HS-27A (cell line): ENCODE measurements around the gene CAB39.

ENCODE experiments used
- DNase-seq: peaks from one replicate; pipeline ENCODE4 v3.0.0-alpha.2; 2012; ENCODE audit warnings: low read depth, missing footprints

The CAB39 gene

DNA sequence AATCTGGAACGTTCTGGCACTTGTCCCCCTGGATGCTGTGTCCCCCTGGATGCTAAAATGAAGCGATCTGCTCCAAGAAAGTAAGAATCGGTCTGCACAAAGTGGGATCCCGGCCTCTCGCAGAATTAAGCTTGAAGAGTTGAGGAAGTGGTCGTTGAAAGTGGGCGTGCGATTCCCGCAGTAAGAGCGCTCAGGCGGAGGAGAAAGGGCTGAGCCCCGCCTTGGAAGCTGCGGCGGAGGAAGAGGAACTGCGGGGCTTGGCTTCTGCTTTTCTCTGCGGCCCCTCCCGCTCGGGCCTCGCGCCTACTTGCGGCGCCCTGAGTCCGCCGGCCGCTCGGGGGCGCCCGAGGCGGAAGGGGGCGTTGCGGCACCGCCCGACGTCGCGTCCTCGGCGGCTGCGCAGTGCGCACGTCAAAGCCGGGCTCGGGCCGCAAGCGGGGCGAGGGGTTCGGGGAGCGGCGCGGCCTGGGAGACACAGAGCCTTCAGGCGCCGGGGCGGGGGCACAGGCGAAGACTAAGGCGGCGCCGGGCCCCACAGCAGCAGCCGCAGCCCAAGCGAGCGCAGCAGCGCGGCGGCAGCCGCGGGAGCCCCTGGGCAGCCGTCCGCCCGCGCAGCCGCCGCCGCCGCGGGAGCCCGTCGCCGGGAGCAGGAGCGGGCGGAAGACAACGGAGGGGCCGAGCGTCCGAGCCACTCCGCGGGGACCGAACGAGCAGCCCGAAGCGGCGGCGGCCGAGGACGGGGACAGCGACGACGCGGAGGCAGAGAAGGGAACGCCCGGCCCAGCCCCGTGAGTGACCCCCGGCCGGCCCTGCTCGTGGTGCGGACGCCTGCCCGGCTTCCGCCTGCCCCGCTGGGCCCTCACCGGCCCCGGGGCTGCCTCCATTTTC is at the start of gene CAB39:
CAB39 (plus strand) TSS at position 400 of the 888 bp plus-strand sequence. CDS start 47,160 bp downstream, outside the sequence.
- peak; percentile 33 for DNase-seq

DNA sequence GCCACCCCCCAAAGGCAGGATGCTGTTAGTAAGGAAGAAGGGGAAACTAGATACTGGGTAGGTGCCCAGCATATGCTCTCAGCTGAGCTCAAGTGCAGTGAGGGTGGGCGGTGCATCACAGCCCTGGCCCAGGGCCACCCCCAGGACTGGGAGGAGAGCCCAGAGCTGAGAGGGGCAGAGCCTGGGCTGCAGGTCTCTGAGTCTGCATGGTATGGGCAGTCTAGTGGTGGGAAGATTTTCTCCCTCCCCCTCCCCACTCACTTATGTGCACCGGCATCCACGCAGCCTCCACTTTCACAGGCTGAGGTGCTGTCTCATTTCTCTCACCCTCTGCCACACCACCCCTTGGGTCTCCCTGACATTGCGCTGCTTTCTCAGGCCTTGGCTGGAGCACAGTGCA is 48.5 kb upstream of the CAB39 start:
- no peak for DNase-seq

DNA sequence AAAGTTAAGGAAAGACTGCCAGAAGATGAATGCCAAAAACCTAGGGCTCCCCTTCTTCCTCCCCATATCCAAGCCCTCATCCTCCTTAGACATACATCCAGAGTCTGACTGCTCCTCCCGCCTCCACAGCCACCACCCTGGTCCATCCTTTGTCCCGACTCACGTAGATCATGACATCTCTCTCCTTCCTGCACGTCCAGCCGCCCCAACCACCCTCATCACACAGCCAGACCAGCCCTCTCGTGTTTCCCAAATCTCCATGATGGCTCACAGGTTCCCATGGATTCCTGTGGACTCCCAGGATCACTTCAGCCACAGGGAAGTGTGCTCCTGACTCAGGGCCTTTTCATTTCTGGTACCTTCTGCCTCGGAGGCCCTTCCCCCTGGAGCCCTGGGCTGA is 47.8 kb upstream of the CAB39 start:
- no peak for DNase-seq

DNA sequence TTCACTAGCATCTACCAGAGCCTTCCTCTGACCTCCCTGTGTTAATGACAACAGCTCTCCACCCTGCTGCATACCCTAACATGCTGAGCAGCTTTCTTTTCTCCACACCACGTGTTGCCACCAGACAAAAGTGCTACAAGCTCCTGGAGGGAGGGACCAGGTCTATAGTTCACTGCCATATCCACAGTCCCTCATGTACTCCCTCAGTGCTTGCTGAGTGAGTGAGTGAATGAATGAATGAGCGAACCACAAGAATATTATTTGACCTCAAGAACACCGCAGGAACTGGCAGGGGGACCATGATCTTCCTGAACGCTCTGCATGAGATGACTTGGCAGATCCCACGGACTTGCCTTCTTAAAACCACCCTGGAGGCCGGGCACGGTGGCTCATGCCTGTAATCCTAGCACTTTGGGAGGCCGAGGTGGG is 47.4 kb upstream of the CAB39 start:
- no peak for DNase-seq

DNA sequence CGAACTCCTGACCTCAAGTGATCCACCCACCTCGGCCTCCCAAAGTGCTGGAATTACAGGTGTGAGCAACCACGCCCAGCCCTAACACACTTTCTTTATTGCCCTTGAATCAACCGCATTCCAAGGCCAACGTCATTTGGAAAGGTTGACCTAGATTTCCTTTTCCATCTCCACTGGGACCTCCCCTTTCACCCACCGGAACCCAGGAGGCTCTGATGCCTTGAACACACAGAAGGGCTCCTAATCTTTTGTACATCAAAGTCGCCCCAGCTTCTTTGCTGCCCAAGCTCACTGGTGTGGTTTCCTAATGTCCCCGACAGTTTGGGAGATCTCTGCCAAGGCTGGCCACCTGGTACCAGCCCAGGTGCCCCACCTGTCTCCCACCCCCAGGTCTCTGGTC is 46.2 kb upstream of the CAB39 start:
- no peak for DNase-seq

DNA sequence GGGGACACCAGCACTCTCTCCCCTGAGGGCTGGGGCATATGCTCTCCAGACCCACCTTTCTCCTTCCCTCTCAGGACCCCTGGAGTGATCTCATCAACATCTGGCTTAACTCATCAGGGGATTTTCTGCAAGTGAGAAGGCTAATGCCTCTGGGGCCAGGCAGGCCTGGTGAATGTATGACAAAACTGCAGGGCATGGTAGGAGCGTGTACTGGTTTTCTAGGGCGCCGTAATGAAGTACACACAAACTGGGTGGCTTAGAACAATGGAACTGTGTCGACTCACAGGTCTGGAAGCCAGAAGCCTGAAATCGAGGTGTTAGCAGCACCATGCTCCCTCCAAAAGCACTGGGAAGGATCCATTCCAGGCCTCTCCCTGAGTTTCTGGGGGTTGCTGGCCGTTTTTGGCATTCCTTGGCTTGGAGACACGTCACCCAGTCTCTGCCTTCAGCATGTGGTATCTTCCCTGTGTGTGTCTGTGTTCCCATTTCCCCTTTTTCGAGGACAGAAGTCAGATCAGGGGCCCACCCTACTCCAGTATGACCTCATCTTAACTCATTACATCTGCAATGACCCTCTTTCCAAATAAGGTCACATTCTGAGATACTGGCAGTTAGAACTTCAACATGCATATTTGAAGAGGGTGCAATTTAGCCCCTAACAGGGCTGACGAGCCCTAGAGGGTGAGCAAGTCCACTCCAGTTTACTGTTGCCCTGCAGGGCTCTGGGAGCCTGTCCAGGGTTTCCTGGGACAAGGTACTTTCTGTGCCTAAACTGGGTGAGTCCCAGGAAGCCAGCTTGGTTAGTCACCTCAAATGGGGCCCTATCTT is 45.5 kb upstream of the CAB39 start:
- DNase-seq, result no peak

DNA sequence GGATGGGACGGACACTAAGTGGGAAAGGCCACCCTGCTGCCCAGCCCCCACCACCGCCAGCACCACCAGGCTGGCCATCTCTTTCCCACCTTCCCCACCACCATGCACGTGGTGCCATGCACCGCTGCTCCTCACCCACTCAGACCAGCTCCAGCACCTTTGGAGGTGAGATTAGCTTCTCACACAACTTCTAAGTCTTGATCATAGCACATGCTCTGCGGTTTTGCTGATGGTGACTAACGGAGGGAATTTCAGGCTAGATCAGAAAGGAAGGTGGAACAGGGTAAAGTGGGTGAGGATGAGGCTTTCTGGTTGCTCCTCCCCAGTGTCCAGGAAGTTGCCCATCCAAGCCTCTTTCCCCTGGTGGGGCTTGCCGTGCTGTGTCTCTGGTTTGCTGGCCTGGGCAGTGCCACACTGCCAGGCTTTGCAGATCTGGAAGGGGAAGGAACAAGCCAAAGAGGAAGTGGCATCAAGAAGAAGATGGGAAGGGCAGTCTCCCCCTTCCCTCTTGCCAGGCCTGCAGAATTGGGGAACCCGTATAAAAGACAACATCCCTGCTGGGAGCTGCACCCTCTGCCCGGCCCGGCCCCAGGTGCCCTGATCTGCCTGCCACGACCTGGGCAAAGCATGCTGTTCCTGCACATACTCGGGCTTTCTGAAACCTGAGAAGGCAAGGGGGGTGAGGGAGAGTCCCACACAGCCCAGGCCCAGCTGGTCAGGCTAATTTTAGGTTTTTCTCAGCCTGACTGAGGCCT is 44.3 kb upstream of the CAB39 start:
- no peak for DNase-seq

DNA sequence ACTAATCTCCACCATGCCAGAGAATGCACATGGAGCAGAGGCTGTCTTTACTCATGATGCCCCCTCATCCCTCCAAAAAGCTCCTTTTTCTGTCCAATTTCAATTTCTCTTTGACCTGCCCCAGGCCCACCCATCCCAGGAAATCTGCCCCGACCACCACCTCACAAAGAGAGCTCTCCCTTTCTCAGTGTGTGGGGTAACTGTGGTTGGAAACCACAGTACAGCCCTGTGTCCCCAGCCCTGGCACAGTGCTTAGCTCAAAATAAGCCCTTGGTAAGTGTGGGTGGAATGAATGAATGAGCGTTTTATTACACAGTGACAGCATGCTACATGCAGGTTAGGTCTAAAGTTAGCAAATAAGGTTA is 43.7 kb upstream of the CAB39 start:
- DNase-seq, result no peak

DNA sequence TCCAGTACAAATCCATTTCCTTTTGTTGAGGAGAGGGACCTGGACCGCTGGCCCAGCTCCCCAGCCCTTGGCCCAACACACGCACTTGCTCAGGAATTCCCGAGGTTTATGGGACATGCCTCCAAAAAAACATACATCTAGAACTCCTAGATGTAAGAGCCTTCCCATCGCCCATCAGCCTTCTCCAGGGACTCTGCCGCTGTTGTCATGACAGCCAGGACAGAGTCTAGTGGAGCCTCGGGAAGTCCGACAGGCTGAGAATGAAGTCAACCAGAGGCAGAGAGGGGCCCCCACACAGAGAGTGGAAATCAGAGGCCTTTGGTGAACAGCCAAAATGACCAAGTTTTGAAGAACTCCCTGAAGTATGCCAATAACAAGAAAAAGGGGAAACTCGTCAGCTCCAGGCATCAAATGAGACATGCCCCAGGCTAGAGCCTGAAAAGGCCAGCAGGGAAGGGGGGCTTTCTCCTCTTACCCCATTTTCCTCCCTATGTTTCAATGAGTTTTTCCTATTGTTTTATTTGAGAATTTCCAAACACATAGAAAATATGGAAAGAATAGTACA is 43.2 kb upstream of the CAB39 start:
- DNase-seq, result no peak

DNA sequence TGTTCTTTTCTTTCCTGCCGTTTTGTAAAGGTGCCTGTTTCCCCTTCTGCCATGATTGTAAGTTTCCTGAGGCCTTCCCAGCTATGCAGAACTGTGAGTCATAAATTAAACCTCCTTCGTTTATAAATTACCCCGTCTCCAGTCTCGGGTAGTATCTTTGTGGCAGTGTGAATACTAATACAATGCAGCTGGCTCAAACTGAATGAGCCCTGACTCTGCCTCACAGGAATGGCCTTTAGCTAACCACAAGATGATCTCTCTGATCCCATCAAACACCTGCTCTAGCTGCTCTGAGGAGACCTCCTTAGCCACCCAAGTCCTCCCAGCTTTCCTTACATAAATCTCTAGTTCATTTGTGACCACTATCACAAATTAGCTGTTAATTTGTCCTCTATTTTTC is 41.5 kb upstream of the CAB39 start:
- no peak for DNase-seq

DNA sequence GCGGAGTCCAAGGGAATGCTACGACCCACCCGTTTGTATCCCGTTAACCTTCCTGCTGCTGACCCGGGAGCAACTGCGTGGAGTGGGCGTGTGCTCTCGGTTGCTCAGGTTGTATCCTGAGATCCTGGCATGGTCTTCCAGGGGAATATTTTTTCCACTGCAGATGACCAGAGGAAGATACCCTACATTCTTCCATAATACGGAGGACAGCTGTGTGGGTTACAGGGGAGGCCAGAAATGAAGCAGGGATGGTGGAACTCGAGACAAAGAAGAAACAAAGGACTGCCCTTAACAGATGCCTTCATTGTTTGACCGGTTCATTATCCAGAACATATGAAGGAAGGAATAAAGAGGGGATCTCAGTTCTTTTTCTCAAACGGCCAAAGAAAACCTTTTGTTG is 39.8 kb upstream of the CAB39 start:
- DNase-seq, result no peak

DNA sequence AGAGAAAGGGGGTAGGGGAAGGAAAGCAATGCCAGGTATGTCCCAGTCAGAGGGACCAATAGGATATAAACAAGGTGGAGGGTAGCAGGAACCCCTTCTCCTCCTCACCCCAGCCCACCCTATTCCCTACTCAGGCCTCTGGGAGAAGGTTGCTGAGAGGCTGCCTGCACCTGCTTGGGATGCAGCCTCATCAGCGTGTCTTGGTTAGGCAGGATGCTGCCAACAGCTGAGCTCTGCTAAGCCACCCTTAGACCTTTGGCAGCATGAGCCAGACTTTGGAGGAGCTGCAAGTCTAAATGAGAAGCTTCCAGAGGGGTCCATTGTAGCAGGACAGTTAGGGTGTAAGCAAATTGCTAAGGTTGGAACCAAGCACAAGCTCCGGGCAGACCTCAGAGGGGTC is 38.2 kb upstream of the CAB39 start:
- no peak for DNase-seq

DNA sequence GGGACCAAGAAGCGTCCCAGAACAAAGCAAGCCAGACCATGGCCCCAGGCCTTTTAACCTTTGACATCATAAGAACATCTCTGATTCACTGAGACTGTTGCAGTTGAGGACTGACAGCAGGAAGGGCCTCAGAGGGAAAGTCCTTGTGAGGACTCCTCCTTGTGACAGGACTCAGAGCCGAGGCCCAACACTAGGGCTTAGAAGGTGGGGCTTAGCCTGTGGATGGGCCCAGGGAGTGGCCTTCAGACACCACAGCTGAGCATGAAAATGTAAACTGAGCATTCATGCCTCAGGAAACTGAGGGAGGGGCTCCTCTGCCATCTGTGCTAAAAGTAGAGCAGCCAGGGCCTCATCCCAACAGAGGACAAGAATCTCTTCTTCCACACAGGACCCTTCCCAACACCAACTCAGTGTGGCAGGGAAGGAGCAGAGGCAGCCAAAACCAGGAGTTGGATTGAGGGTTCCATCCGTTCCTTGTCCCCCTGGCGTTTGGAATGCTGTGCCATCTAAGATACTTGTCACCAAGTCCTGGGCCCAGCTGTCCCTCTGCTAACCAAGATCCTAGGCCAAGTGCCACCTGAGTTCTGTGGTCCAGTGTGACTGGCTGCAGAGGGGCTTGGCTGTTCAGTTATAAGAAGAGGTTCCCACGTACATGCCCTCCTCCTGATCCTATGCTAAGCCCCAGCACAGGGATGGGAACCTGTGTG is 37.5 kb upstream of the CAB39 start:
- no peak for DNase-seq

DNA sequence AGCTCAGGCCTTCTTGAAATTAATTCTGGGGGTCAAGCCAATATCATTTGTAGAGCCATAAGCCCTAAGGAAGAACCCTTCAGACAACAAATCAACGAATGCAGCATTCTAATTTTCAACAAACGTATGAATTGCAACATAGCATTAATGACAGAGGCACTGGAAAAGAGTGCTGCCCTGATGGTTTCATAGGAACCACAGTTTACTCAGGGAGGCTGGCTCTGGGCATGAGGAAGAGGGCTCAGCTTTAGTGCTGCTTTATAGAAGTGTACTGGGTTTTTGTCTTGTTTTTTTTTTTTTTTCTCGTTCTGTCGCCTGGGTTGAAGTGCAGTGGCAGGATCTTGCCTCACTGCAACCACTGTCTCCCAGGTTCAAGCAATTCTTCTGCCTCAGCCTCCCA is 36.1 kb upstream of the CAB39 start:
- no peak for DNase-seq

DNA sequence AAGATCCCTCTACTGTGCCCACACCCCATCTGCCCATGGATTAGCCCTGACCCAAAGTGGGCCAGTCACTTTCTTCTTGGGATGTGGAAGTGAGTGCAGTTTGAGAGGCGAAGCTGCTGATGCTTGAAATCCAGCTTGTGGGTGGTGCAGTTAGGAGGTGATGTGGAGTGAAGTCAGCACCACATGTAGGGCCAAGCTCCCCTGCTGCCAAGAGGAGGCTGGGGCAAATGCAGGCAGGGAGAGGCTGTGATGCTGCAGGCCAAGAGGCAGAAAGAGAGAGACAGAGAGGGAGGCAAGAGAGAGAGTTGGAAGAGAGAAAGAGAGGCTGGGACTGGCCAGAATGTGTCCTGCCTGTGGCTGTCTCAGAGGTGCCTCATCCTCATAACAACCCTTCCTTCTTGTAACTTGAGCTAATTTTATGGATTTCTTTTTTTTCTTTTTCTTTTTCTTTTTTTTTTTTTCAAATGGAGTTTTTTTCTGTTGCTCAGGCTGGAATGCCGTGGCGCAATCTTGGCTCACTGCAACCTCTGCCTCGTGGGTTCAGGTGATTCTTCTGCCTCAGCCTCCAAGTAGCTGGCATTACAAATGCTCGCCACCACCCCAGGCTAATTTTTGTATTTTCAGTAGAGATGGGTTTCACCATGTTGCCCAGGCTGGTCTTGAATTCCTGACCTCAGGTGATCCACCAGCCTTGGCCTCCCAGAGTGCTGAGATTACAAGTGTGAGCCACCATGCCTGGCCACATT is 35.3 kb upstream of the CAB39 start:
- DNase-seq, result no peak

DNA sequence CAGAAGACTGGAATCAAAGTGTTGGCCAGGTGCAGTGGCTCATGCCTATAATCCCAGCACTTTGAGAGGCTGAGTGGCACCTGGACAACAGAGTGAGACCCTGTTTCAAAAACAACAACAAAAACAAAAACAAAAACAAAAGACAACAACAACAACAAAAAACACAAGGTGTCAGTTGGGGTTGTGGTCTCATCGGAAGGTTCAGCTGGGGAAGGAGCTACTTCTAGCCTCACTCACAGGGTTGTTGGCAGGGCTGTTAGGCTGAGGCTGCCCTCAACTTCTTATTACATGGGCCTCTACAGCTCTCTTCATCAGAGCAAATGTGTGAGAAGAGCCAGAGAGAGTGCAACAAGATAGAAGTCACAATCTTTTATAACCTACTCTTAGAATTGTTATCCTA is 34.6 kb upstream of the CAB39 start:
- no peak for DNase-seq

DNA sequence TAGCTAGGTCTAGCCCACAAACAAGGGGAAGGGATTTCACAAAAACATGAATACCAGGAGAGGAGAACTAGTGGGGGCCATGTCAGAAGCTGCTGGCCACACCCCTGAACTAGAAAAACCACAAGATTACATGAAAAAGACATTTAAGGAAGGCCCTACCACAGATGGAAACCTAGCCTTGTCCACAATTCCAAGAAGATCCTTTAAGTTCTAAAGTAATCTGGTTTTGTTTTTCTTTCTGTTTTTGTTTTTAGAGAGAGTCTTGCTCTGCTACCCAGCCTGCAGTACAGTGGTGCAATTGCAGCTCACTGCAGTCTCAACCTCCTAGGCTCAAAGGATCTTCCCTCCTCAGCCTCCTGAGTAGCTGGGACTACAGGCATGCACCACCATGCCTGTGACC is 34.2 kb upstream of the CAB39 start:
- DNase-seq, result no peak

DNA sequence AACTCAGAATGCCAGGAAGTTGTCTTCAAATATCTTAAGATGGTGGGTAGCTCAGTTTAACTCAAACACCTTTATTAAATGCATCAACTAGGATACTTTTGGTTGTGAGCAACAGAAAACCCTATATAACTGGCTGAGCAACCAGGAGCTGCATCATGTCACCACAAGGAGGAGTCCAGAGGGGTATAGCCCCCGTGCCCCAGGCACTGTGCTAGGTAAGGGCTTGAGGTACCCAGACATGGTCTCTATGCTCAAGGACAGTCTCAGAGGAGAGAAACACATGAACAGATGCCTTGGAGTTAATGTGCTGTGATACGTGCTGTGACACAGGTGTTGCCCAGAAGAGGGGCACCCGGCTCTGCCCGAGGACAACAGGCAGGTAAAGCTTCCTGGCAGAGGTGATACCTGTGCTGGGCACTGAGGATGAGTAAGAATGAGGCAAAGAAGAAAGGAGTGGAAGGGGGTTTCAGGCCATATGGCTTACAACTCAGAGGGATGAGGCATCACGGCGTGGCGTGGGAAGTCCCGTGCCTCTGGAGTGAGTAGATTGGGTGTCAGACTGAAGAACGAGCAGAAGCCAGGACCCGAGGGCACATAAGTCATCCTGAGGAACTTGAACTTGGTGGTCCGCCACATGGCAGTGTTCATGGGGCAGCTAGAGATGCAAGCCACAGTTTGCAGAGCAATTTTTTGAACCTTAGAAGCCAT is 32.0 kb upstream of the CAB39 start:
- DNase-seq, result no peak

DNA sequence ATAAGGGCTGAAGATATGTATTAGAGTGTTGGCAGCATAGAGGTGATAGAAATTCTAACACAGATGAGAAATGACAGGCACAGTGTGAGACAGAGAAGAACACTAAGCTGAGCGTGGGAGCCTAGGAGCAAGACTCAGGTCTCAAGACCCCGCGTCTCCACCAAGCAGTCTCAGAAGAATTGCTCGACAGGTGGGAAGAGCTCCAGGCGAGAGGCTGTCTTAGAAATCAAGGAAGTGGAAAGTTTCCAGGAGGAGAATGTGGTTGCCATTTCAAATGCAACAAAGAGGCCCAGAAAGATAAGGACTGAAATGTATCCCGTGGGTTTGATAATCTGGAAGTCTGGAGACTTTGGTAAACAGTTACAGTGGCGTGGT is 31.5 kb upstream of the CAB39 start:
- no peak for DNase-seq

DNA sequence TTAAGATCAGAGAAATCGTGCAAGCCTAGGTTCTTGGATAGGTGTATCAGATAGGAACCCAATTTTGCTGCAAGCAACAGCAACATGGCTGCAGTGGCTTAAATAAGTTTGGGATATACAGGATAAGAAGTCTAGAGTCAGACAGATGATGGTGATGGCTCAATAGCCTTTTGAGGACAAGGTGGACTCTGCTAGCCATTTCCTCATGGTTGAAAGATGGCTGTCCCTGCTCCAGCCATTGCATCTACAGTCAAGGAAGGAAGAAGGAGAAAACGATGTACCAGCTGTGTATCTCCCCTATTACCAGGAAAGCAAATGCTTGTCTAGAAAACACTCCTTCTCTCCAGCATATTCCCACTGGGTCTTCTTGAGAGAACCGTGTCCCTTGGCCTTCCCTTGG is 30.1 kb upstream of the CAB39 start:
- no peak for DNase-seq
